Measurements from ENCODE around the gene HPS1.

The HPS1 gene

GRCh38 chr10:98417481-98417959 is 29.2 kb downstream of the HPS1 start:
- no peak overlapping the region for H3K27ac ChIP-seq (ENCODE audit: extremely low read depth, low read depth, low read length)
- peaks cover 0 to 42% of the 10 kb centered on the region in 2 experiments; a peak in 1 of 3 replicates for H3K36me3 ChIP-seq (ENCODE audit: control insufficient read depth in 2 of 2, insufficient read depth in 1 of 2, low read length in 2 of 2)
- ChIA-PET POLR2A (no interaction called here), CTCF (no interaction called here)
- TF ChIP-seq GFI1B (tag by site-specific recombination; IDR thresholded peaks at IDR 0.05) (no peak), ZNF211 (tag by site-specific recombination; IDR thresholded peaks at IDR 0.05; ENCODE audit: low read depth) (no peak), EGR2 (tag by site-specific recombination; IDR thresholded peaks at IDR 0.05; ENCODE audit: low read depth) (no peak), ZNF366 (tag by site-specific recombination; conservative IDR thresholded peaks at IDR 0.05) (no peak), ZNF221 (tag by site-specific recombination; IDR thresholded peaks at IDR 0.05; ENCODE audit: borderline replicate concordance) (no peak), ZSCAN16 (tag by site-specific recombination; IDR thresholded peaks at IDR 0.05) (no peak), ZNF391 (tag by site-specific recombination; IDR thresholded peaks at IDR 0.05; ENCODE audit: borderline replicate concordance, low read depth) (no peak), ZNF510 (tag by site-specific recombination; IDR thresholded peaks at IDR 0.05; ENCODE audit: insufficient replicate concordance) (no peak), ZNF629 (tag by site-specific recombination; IDR thresholded peaks at IDR 0.05) (no peak), ZNF707 (tag by site-specific recombination; IDR thresholded peaks at IDR 0.05) (no peak), ZNF155 (tag by site-specific recombination; IDR thresholded peaks at IDR 0.05) (no peak), ZNF148 (tag by site-specific recombination; IDR thresholded peaks at IDR 0.05; ENCODE audit: borderline replicate concordance) (no peak), KLF9 (tag by site-specific recombination; IDR thresholded peaks at IDR 0.05; ENCODE audit: low read depth) (no peak), ZNF248 (tag by site-specific recombination; IDR thresholded peaks at IDR 0.05) (no peak)
- TF ChIP-seq, protein P1, sequence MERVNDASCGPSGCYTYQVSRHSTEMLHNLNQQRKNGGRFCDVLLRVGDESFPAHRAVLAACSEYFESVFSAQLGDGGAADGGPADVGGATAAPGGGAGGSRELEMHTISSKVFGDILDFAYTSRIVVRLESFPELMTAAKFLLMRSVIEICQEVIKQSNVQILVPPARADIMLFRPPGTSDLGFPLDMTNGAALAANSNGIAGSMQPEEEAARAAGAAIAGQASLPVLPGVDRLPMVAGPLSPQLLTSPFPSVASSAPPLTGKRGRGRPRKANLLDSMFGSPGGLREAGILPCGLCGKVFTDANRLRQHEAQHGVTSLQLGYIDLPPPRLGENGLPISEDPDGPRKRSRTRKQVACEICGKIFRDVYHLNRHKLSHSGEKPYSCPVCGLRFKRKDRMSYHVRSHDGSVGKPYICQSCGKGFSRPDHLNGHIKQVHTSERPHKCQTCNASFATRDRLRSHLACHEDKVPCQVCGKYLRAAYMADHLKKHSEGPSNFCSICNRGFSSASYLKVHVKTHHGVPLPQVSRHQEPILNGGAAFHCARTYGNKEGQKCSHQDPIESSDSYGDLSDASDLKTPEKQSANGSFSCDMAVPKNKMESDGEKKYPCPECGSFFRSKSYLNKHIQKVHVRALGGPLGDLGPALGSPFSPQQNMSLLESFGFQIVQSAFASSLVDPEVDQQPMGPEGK (tag by site-specific recombination; IDR thresholded peaks at IDR 0.05) = no peak
- TF ChIP-seq, protein P2, sequence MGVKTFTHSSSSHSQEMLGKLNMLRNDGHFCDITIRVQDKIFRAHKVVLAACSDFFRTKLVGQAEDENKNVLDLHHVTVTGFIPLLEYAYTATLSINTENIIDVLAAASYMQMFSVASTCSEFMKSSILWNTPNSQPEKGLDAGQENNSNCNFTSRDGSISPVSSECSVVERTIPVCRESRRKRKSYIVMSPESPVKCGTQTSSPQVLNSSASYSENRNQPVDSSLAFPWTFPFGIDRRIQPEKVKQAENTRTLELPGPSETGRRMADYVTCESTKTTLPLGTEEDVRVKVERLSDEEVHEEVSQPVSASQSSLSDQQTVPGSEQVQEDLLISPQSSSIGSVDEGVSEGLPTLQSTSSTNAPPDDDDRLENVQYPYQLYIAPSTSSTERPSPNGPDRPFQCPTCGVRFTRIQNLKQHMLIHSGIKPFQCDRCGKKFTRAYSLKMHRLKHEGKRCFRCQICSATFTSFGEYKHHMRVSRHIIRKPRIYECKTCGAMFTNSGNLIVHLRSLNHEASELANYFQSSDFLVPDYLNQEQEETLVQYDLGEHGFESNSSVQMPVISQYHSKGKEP (tag by site-specific recombination; IDR thresholded peaks at IDR 0.05) = no peak
- peaks cover 6% of the 10 kb centered on the region for H3K4me1 ChIP-seq (ENCODE audit: control insufficient read depth, insufficient read depth, low read length)
- H3K4me3 ChIP-seq (ENCODE audit: low read depth, low read length) = no peak overlapping the region
- no peaks in the 10 kb centered on the region for H3K9me3 ChIP-seq (ENCODE audit: control insufficient read depth, insufficient read depth, low read depth, low read length)

DNA sequence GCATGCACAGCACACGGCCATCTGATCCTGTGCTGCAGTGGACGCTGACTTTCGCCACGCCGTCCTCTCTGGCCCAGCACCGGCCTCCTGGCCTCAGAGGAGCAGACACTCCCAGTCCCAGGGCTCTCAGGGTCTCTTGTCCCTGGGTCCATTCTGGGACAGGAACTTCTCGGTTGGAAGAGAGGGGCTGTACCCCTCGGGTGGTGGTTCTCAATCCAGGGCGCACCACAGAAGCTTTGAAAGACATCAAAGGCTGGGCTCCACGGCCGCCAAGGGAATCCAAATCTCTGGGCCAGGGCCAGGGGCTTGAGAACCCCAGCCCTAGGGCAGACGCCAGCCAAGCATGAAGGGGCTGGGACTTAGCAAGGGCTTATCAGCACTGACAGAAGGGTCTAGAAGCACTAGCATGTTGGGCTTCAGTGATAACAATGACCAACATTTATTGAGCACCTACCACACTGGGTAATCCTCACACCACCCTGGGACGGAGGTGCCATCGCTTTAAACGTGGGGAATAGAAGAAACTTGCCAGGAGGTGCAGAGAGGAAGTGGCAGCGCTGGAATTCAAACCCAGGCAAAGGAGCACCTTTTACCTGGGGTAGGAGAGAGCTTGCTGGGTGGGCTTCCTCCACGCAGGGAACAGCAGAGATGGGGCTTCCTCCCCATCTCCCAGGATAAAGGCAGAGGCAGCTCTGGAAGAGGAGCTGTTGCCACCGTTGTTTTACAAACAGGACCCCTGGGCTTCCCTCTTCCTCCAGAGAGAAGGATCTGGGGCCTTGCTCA is 29.9 kb downstream of the HPS1 start:
- Histone ChIP-seq H3K27ac (ENCODE audit: extremely low read depth, low read depth, low read length) (no peak overlapping the region), H3K4me1 (ENCODE audit: control insufficient read depth, insufficient read depth, low read length) (peaks cover 6% of the 10 kb centered on the region), H3K36me3 (ENCODE audit: control insufficient read depth in 2 of 2, insufficient read depth in 1 of 2, low read length in 2 of 2) (peaks cover 0 to 40% of the 10 kb centered on the region in 2 experiments; a peak in 1 of 3 replicates), H3K9me3 (ENCODE audit: control insufficient read depth, insufficient read depth, low read depth, low read length) (no peaks in the 10 kb centered on the region), H3K4me3 (ENCODE audit: low read depth, low read length) (no peak overlapping the region)
- TF ChIP-seq ZNF10 (tag by site-specific recombination; IDR thresholded peaks at IDR 0.05) (no peak), ZSCAN23 (tag by site-specific recombination; IDR thresholded peaks at IDR 0.05) (no peak), ZNF391 (tag by site-specific recombination; IDR thresholded peaks at IDR 0.05; ENCODE audit: borderline replicate concordance, low read depth) (no peak), ZNF600 (tag by site-specific recombination; IDR thresholded peaks at IDR 0.05) (no peak), ZNF112 (tag by site-specific recombination; IDR thresholded peaks at IDR 0.05) (no peak), ZNF629 (tag by site-specific recombination; IDR thresholded peaks at IDR 0.05) (no peak), ZNF239 (tag by site-specific recombination; IDR thresholded peaks at IDR 0.05) (no peak), ZNF843 (tag by site-specific recombination; IDR thresholded peaks at IDR 0.05) (no peak), GLIS2 (tag by site-specific recombination; IDR thresholded peaks at IDR 0.05) (no peak), ZNF585B (tag by site-specific recombination; IDR thresholded peaks at IDR 0.05) (no peak), ZNF169 (tag by site-specific recombination; IDR thresholded peaks at IDR 0.05) (no peak)
- CTCF ChIA-PET = no interaction called here
- POLR2A ChIA-PET = no interaction called here

Data from HEK293 (cell line).